Natural killer cell (primary cell): Measurements from ENCODE around the gene KIF16B. TPM values are rescaled to one million over a fixed set of nuclear protein-coding genes. Genes with fewer than 3 reads are reported as not detected.

Source experiments
- ATAC-seq, 3 donors: fragments of 150-1000 bp in 2 of 3; fragments of 200-7000 bp in 1 of 3; cut with Tn5 transposase; 1 replicate in 1 of 3; 2 replicates in 2 of 3; pipeline ENCODE4 v1.10.0; 2021; ENCODE audit warnings: mild to moderate bottlenecking in 2 of 3, moderate library complexity in 2 of 3
- DNase-seq, 2 donors: peaks; one replicate each; pipeline versions ENCODE4 v3.0.0 to v3.0.0-alpha.2; 2013 to 2021; ENCODE audit warnings: mixed read lengths in 1 of 2
- H3K27ac ChIP-seq: one replicate; pipeline ENCODE4 v1.5.1; 2013; ENCODE audit warnings: mild to moderate bottlenecking, low read length
- H3K27me3 ChIP-seq: one replicate; pipeline ENCODE4 v1.6.1; 2013; ENCODE audit warnings: low read length; ENCODE audit not compliant: control insufficient read depth, insufficient read depth
- H3K36me3 ChIP-seq: one replicate; pipeline ENCODE4 v1.6.1; 2013; ENCODE audit warnings: low read length; ENCODE audit not compliant: control insufficient read depth, insufficient read depth
- H3K4me1 ChIP-seq: one replicate; pipeline ENCODE4 v1.6.1; 2013; ENCODE audit warnings: low read length; ENCODE audit not compliant: control insufficient read depth, insufficient read depth
- H3K4me3 ChIP-seq: one replicate; pipeline ENCODE4 v1.5.1; 2013; ENCODE audit warnings: low read length
- H3K9me3 ChIP-seq: one replicate; pipeline ENCODE4 v1.6.1; 2013; ENCODE audit warnings: low read length; ENCODE audit not compliant: control insufficient read depth, insufficient read depth
- H3K27ac Mint-ChIP-seq, 2 donors: one replicate each; pipeline ENCODE4 v1.8.0; 2022; ENCODE audit warnings: mild to moderate bottlenecking in 2 of 2, mixed read lengths in 2 of 2, moderate library complexity in 1 of 2
- H3K27me3 Mint-ChIP-seq, 2 donors: one replicate each; pipeline ENCODE4 v1.8.0; 2022; ENCODE audit warnings: low read depth in 2 of 2, mixed read lengths in 2 of 2
- H3K36me3 Mint-ChIP-seq: one replicate; pipeline ENCODE4 v1.8.0; 2022; ENCODE audit warnings: mixed read lengths
- H3K4me1 Mint-ChIP-seq, 2 donors: one replicate each; pipeline ENCODE4 v1.8.0; 2022; ENCODE audit warnings: mixed read lengths in 2 of 2
- H3K4me3 Mint-ChIP-seq: one replicate; pipeline ENCODE4 v1.8.0; 2022; ENCODE audit warnings: mild to moderate bottlenecking, moderate library complexity, mixed read lengths
- H3K9me3 Mint-ChIP-seq, 2 donors: one replicate each; pipeline ENCODE4 v1.8.0; 2022; ENCODE audit warnings: mixed read lengths in 2 of 2
- WGBS: methylation state at CpG from one replicate; pipeline ENCODE4 v1.1.7; 2013; ENCODE audit warnings: missing lambda C conversion rate; ENCODE audit not compliant: insufficient coverage; 5-methylcytosine and 5-hydroxymethylcytosine counted together
- intact Hi-C: fragments of 100-400 bp; cut with micrococcal nuclease; formaldehyde crosslinking; loops from one replicate; pipeline ENCODE4 v1.14.2; 2022
- total RNA-seq, 4 donors: library from RNA; stranded (reverse); fragments of 120-200 nt in 1 of 4; gene quantifications; one replicate each; pipeline versions ENCODE4 v1.2.3 to v1.2.4, GENCODE V29; 2013 to 2022
- TF ChIP-seq, protein P1 (sequence below): fragments of 200-600 bp; IDR thresholded peaks from one replicate; pipeline ENCODE4 v1.8.0; 2022; ENCODE audit warnings: antibody characterized with exemption

Gene KIF16B
- total RNA-seq, 3 donors from 2014 or later (not counting 1 experiment from before 2014, with no cell fraction given) = 3.9 to 11.8 (median 9.2) TPM

DNA sequence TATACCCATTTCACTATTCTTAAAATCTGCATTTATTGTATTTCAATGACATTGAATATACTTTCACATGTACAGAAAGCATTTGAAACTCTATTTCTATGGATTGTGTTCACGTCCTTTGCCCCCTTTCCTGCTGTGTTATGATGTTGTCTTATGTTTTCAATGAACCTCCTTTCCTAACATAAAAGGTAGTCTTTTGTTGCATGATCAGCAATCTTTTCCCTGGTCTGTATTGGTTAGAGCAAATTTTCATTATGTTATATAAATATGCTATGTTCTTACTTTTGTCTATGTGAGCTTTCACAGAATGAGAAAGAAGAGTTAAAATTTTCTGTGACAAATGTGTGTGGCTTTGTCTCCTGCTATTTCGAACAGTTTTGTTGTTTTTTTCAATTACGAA is 73.1 kb downstream of the KIF16B start:
- 86% methylated on average over 2 of the region's 3 CpGs for WGBS
- ATAC-seq = no peak

DNA sequence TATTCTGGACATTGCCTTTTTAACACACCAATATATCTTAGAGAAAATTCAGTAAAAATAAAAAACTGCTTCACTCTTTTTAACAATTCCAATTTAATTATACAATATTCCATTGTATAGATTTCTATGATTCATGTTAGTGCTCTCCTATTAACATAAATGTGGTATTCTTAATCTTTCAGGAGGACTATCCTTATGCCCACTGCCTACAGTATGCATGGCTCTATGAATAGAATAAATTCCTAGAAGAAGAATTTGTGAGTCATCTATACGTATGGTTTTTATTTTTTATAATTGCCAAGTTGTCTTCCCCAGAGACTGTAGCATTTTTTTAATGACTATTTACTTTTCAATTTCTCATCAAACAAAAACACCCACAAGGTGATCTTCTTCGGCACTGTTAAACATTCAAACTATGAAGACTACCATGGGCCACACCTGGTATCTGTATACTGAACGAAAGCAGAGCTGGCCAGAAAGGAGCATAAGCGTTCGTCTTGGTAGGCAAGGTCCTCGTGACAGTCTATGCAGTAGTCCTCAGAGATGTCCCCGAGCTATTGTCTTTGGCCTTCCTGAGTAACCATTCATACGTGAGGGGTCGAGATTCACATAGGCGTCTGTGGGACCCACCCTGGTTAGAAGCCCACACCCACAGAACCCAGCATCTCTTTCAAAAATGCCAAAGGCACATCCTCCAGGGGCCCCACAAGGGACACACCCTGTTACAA is 74.6 kb downstream of the KIF16B start:
- TF ChIP-seq, protein P1, sequence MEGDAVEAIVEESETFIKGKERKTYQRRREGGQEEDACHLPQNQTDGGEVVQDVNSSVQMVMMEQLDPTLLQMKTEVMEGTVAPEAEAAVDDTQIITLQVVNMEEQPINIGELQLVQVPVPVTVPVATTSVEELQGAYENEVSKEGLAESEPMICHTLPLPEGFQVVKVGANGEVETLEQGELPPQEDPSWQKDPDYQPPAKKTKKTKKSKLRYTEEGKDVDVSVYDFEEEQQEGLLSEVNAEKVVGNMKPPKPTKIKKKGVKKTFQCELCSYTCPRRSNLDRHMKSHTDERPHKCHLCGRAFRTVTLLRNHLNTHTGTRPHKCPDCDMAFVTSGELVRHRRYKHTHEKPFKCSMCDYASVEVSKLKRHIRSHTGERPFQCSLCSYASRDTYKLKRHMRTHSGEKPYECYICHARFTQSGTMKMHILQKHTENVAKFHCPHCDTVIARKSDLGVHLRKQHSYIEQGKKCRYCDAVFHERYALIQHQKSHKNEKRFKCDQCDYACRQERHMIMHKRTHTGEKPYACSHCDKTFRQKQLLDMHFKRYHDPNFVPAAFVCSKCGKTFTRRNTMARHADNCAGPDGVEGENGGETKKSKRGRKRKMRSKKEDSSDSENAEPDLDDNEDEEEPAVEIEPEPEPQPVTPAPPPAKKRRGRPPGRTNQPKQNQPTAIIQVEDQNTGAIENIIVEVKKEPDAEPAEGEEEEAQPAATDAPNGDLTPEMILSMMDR = no peak
- DNase-seq = no peak
- Mint-ChIP-seq H3K27me3 (no peaks in the 10 kb centered on the region), H3K9me3 (no peaks in the 10 kb centered on the region), H3K36me3 (no peaks in the 10 kb centered on the region), H3K27ac (no peak overlapping the region), H3K4me1 (no peaks in the 10 kb centered on the region), H3K4me3 (no peak overlapping the region)
- ATAC-seq = no peak
- no peak overlapping the region for H3K4me3 ChIP-seq
- no peak overlapping the region for H3K27ac ChIP-seq
- intact Hi-C loops = no loop called here
- H3K9me3 ChIP-seq = no peaks in the 10 kb centered on the region
- WGBS = 83% methylated on average over 9 of the region's 10 CpGs
- no peaks in the 10 kb centered on the region for H3K27me3 ChIP-seq
- H3K4me1 ChIP-seq = no peaks in the 10 kb centered on the region
- H3K36me3 ChIP-seq = no peaks in the 10 kb centered on the region

More for the DNA sequence above, 73.1 kb downstream of the KIF16B start:
- Histone ChIP-seq H3K27ac (no peak overlapping the region), H3K36me3 (peaks cover 4% of the 10 kb centered on the region), H3K4me3 (no peak overlapping the region), H3K9me3 (no peaks in the 10 kb centered on the region), H3K4me1 (no peaks in the 10 kb centered on the region), H3K27me3 (no peaks in the 10 kb centered on the region)
- Mint-ChIP-seq H3K27me3 (no peaks in the 10 kb centered on the region), H3K36me3 (no peaks in the 10 kb centered on the region), H3K27ac (no peak overlapping the region), H3K9me3 (no peaks in the 10 kb centered on the region), H3K4me1 (no peaks in the 10 kb centered on the region), H3K4me3 (no peak overlapping the region)
- TF ChIP-seq, protein P1 = no peak
- intact Hi-C loops = no loop called here
- no peak for DNase-seq

DNA sequence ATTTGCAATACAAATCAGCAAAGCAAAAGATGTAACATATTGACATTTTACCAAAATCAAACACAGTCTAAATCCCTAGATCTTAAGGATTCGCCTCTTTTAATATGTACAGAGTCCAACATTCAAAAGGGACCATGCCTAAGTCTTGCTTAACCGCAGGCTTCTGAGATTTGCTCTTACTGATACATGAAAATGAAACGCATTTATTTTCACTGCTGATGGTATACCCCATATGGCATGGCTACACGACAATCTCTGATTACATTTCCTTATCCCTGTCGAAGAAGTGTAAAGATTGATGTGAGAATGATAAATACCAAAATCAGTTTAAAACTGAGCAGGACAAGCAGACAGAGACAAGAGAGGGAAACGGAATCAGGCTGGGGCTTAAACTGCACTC is 75.4 kb downstream of the KIF16B start:
- H3K36me3 ChIP-seq = no peaks in the 10 kb centered on the region
- H3K27ac Mint-ChIP-seq = no peak overlapping the region
- H3K4me3 Mint-ChIP-seq = no peak overlapping the region
- H3K4me1 Mint-ChIP-seq = no peaks in the 10 kb centered on the region
- no peaks in the 10 kb centered on the region for H3K27me3 ChIP-seq
- no peak overlapping the region for H3K4me3 ChIP-seq
- no peak for DNase-seq
- no peak overlapping the region for H3K27ac ChIP-seq
- TF ChIP-seq, protein P1 = no peak
- H3K9me3 Mint-ChIP-seq = no peaks in the 10 kb centered on the region
- H3K36me3 Mint-ChIP-seq = no peaks in the 10 kb centered on the region
- intact Hi-C loops = no loop called here
- no peaks in the 10 kb centered on the region for H3K27me3 Mint-ChIP-seq
- no peak for ATAC-seq
- H3K4me1 ChIP-seq = no peaks in the 10 kb centered on the region
- no peaks in the 10 kb centered on the region for H3K9me3 ChIP-seq
- WGBS = 97% methylated on average over 6 of the region's 6 CpGs

DNA sequence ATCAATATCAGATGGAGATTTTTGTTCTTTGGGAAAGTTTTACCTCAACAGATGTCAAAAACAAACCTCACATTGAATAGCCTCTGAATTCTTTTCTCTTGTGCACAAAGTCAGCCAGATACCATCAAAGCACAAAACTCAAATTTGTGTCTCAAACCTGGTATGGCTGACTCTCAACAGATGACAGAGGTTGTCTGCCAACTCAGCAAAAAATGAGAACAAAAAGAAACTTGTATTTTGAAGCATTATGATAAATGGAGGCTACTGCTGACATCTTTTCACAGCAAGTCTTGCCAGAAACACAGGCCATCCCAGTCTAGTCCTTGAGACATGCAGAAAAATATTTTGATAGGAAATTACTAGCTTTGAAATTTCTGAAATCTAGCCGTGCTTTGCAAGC is 79.8 kb downstream of the KIF16B start:
- Mint-ChIP-seq H3K27me3 (no peaks in the 10 kb centered on the region), H3K27ac (no peak overlapping the region), H3K9me3 (no peaks in the 10 kb centered on the region), H3K4me1 (peaks cover 0 to 6% of the 10 kb centered on the region in 2 donors), H3K4me3 (no peak overlapping the region), H3K36me3 (no peaks in the 10 kb centered on the region)
- no peaks in the 10 kb centered on the region for H3K4me1 ChIP-seq
- no peak overlapping the region for H3K4me3 ChIP-seq
- H3K27ac ChIP-seq = no peak overlapping the region
- H3K9me3 ChIP-seq = no peaks in the 10 kb centered on the region
- TF ChIP-seq, protein P1 = no peak
- DNase-seq (no peak), ATAC-seq (no peak)
- no CpG with 5 or more reads among the region's 1 CpG for WGBS
- no peaks in the 10 kb centered on the region for H3K36me3 ChIP-seq
- no peaks in the 10 kb centered on the region for H3K27me3 ChIP-seq
- intact Hi-C loops = no loop called here
